Endothelial cell of hepatic sinusoid (primary cell): ENCODE data around the gene ARMH1.
"Not testable (repeated sequence)": the region's sequence is repeated elsewhere in the genome, so short reads cannot be mapped to it uniquely, and the experiment has no call there.

ENCODE experiments used
- in situ Hi-C: cut with HindIII; loops from 2 replicates; pipeline ENCODE4 v1.10.0; 2017; ENCODE audit warnings: low sequenced_read_pairs

ARMH1 gene

DNA sequence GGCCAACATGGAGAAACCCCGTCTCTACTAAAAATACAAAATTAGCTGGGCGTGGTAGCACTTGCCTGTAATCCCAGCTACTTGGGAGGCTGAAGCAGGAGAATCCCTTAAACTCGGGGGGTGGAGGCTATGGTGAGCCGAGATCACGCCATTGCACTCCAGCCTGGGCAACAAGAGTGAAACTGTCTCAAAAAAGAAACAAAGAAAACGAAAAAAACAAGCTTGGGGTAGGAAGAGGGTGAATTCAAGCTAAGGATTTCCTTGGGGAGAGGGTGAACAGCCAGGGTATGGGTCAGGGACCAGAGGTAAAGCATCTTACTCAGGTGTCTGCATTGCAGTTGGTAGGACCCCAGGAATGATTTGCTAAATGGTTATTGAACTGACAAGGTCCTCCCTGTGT, 91.9 kb downstream of the ARMH1 start:
- in situ Hi-C loops: not testable (repeated sequence)
